Activated CD8-positive, alpha-beta memory T cell treated with anti-CD3 and anti-CD28 coated beads for 4 hours (primary cell): ENCODE results near the gene USP28.
"Not testable (repeated sequence)": the region's sequence is repeated elsewhere in the genome, so short reads cannot be mapped to it uniquely, and the experiment has no call there.

Experiments
- DNase-seq, 2 donors: peaks; one replicate each; pipeline ENCODE4 v3.0.0-alpha.2; 2020; ENCODE audit warnings: low read depth in 2 of 2

USP28 gene

DNA sequence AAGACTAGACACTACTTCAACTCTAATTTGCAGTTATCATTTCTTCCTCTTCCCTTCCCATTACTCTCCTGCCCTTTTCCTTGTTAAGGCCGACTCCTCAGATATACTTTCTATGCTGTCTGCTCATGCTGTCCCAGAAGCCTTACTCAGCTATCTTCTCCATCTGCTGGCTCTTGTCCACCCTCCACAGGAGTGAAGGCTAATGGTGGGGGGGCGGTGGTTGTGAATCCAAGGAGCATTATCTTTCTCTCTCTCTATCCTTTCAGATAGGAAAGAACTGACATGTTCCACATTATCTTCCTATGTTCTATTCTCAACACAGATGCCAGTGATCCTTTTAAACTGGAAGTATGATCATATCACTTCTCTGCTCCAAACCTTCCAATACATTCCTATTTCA, 37.4 kb downstream of the USP28 start:
- no peak for DNase-seq

DNA sequence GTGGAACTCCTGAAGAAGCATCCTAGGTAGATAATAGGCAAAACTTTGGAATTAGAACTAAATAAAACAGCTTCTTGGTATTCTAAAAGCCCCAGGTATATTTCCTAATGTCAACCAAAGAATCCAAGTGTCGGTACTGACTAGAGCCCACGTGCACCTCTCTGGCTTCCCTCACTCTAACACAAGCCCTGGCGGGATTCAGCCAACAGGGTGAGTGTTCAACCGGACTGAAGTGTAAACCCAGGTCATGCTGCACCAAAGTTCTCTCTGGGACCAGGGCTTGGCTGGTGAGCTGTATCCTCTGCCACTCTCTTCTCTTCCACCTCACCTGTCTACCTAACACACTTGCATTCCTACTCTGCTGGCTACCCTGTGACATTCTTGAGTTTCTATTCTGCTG, 40.1 kb downstream of the USP28 start:
- DNase-seq, result no peak

DNA sequence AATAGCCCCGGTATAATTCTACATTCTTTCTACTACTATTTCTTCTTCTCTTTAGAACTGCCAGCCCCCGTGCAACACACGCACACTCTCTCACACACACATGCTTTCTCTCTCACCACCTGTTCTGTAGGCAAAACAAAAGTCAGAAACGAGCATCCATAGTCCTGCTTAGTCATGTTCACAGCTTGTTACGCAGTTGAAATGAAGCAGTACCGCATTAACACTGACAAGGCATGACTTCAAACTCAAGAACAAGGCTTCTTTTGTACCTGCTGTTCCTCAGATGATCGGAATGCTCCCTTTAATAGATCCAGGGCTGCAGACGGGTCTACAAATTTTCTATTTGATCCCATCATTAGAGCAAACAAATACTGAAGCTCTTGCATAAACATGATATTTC, 42.2 kb downstream of the USP28 start:
- no peak for DNase-seq

DNA sequence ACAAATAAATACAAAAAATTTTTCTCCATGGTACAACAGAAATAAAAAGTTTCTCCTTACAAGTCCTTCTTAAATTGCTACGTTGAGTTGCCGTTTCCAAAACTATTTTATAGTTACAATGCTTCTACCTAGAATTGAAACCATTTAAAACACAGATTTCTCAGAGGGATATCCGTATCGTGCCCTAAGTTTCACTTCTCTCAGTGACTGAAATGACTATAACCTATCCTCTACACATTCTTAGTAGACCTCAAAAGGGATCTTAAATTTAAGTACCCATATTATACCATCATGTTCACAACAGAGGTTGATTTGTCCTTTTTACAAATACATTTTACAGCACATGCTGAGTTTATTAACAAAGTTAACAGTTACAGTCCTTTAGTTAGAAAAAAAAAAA, 44.1 kb downstream of the USP28 start:
- DNase-seq, result no peak

DNA sequence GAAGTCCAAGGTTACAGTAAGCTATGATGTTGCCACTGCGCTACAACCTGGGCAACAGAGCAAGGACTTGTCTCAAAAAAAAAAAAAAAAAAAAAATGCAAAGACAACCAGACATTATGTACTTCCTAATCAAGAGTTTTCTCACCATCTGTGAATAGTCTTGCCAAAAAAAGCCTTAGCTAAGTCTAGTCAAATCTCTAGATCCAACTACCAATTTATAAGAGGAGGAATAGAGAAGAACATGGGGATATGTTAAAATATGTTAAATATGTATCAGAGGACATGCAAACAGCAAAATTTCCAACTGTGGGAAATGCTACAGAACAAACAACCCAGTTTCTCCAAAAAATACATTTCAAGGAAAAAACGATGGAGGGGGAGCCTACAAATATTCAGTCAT, 45.6 kb downstream of the USP28 start:
- DNase-seq, result no peak

DNA sequence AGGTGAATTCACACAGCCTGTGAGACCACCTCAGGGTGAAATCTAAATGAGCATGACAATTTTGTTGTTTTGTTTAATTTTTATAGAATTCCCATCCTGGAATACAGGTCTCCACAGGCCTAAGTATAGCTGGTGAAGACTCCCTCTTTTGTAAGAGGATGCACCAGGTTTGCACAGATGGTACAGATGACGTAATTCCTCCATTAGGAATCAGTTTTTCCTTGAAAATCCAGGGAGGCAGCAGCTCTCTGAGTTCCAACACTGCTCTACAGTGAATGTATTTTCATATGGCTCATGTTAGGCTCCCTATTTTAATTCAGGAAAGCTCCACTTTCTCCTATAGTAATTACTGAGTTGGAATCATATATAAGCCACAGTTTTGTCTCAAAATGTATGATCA, 47.2 kb downstream of the USP28 start:
- no peak for DNase-seq

DNA sequence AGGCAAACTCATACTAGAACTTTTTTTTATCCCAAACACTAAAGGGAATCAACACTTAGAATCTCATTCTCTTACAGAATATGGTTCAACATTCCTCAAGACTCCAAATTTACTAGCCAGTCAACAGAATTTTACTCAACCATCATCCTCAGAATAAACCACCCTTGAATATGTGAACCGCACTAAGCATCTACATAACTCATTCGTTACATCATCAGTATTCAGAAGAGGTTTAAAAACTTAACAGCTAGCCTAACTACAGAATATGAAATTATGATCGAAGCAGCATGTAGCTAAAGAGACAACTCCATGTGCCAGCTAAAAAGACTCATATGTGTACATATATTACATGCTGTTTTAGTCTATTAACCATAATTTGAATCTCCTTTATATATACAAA, 47.9 kb downstream of the USP28 start:
- DNase-seq, result no peak

DNA sequence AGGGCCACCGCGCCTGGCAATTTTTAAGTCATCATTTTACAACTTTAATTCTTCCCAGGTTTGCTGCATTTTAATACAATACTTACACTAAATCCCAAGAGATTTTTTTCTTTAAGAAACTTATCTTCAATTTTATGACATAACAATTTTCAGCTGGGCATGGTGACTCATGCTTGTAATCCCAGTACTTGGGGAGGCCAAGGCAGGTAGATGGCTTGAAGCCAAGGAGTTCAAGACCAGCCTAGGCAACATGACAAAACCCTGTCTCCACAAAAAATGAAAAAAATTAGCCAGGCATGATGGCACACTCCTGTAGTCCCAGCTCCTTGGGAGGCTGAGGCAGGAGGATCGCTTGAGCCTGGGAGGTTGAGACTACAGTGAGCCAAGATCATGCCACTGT, 56.9 kb downstream of the USP28 start:
- no peak for DNase-seq

DNA sequence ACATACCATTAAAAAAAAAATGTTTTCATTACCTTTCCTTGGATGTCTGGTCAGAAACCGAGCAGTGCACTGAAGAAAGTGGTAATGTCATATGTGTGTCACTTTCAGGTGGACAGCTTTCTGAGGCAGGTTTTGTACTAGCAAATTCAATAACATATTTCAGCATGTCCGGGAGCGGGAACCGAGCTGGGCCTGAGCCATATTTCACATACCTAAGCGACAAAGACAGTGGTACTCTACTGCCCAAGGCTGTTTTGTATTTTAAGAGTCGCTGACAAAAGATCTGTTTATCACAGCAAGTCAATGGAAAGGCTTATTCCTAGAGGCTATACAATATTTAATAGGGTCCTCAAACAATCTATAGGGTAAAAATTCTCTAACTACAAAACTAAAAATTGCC, 57.7 kb downstream of the USP28 start:
- no peak for DNase-seq

DNA sequence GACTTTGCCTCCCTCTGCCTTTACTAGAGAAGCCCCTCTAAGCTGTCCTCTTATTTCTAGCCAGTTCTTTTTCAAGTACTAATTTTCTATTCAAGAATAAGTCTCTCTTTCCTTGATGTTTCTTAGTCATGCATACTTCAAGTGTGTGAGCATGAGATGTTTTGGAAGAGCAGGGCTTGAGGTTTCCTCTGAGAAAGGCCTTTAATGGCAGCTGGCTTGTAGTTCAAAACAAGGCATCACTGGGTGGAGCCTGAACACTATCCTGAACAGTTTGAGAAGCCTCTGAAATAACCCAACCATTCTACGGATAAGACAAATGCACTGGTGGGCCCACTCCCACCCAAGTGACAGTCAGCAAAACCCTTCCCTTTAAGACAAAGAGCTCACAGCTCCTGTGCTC, 58.2 kb downstream of the USP28 start:
- no peak for DNase-seq

DNA sequence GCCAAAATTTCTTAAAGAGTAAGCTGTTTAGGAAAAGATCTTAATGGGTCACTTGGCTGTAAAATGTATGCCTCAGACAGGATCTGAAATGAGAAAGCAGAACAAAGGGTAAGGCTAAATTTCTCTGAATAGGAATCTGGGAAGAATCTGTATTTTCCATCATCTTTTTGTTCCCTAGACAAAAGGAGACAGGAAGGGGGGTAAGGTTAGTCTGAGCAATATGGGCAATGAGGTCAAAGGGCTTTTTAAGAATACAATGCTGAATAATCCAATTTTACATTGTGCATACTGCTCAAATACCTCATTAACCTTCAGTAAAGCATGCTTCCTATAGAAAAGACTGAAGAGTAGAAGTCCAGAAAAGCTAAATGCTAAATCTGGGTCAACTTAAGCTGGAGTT, 61.2 kb downstream of the USP28 start:
- no peak for DNase-seq

DNA sequence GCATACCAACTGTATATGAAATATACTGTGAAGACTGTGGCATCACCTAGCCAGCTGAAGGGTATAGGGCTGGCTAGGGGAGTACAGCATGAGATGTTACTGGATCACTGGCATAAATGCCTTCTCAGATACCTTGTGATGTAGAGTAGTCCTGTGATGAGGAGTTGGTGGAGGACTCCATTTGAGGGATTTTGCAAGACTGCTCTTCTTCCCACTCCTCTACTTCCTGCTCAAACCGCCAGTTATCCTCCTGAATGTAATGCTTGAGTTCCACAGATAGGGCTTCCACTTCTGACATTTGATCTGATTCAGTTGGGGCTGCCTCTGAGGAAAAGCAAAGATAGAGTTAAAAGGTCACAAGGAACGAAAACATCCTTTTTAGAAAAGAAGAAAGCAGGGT, 66.4 kb downstream of the USP28 start:
- DNase-seq, result no peak

DNA sequence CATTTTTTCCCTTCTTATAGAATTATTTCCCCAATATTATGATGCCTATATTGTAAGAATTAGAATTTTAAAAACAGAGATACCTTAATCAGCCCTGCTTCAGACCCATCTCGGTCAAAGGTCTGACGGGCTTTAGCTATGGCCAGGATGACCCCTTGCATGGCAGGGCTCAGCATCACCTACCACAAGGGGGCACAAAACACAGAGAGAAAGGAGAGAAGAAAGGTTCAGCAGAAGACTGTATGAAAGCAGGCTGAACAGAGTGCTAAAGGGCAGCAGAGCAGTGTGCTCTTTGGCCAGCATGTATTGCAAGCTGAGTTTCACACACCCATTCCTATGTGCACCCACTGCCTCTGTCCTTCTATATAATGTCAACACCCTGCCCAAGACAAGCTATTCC, 69.0 kb downstream of the USP28 start:
- DNase-seq, result no peak

DNA sequence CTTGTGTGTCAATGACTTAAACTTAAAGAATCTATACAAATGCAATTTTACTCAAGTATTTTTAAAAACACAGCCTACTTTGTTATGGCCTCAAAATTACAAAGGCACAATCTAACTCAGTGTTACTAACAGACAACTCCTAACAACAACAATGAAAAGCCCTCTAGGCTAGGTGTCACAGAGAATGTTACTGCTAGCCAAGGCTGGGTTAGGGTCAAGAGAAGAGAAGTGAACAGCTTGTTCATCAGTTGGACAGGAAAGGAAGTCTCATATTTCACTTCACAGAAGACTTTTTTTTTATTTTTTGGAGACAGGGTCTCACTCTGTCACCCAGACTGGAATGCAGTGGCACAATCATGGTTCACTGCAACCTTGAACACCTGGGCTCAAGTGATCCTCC, 69.7 kb downstream of the USP28 start:
- no peak for DNase-seq

DNA sequence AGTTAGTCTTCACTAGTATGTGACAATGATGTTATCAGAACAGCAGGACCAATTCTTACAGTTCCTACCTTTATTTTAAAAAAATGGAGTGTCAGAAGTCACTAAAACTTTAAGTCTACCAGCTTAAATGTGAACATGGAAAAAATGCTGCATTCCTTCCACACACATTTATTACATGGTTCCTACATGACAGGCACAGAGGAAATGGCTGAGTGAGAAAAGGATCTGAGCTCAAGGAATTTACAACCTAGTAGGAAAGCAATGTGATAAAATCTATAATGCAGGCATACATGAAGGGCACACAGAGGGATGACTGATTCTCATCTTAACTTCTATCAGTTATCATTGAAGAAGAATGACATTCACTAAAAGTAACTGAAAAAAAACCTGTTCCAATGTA, 72.8 kb downstream of the USP28 start:
- no peak for DNase-seq

DNA sequence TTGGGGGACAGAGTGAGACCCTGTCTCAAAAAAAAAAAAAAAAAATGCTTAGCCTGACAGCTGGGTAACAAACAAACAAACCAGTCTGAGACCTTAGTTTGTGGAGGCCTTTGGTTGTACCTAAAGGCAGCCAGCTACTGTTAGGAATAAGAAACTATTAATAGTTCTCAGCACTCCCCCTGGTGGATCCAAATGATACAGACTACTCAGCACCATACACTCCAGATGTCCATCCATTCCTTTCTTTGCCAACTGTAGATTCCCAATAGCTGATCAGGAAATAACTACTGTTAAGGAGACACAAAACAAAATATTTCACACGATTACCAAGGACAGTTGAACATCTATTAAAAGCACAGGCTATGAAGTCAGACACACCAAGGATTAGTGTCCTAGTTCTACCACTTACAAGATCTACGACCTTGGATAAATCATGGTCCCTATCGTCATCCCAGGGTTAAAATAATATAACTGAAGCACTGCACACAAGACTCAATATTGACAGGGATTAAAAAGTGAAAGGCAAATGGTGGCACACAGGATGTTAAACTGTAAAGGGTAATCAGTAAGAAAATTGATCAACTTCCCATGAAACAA, 78.6 kb downstream of the USP28 start:
- DNase-seq, result no peak

DNA sequence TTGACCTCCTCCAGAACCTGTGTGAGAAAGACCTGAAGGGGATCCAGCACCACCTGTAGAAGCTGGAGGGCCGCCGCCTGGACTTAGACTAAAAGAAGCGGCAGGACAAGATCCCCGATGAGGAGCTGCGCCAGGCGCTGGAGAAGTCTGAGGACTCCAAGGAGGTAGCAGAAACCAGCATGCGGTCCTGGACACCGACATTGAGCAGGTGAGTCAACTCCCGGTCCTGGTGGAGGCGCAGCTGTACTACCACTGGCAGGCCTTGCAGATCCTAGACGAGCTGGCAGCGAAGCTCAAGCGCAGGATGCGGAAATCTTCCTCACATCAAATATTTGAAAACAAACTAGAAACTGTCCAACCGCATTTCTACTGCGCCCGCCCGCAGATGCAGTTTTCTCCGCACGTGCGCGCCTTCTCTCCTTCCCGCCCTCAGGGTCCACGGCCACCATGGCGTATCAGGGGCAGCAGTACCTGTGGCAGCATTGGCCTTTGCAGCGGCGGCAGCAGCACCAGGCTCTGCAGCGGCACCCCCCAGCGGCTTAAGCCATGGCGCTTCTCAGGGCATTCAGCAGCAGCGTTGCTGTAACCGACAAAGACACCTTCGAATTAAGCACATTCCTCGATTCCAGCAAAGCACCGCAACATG, 85.6 kb downstream of the USP28 start:
- no peak for DNase-seq

DNA sequence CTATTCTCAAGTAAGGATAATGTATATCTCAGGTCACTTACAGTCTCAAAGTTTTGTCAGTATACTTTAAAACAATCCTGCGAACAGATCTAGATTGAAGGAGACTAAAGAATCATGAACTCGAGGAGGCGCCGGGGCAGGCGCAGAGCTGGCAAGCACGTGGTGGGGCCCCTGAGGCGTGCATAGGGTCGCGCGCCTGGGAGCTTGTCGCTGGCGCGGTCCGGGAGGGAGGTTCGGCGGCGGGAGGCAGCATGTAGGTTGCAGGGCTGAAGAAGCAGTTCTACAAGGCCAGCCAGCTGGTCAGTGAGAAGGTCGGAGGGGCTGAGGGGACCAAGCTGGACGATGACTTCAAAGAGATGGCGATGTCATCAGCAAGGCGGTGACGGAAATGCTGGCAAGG, 86.4 kb downstream of the USP28 start:
- DNase-seq, result not testable (repeated sequence)

DNA sequence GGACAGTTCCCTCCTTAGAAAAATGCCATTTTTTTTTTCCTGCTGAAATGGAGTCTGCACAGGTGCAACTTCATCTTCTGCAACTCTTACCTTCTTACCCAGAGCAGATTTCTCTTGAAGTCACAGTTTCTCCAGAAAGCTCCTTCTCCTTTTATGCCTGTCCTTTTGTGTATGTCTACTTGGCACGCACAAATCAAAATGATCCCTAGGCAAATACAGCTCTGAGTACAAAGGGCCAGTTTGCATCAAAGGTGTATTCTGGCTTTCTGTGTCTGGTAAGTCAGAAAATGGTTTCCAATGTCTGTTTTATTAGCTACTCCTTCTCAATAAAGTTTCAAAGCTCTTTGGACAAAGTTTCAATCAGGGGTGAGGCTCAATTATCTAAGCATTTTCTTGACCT, 93.2 kb downstream of the USP28 start:
- DNase-seq, result no peak

DNA sequence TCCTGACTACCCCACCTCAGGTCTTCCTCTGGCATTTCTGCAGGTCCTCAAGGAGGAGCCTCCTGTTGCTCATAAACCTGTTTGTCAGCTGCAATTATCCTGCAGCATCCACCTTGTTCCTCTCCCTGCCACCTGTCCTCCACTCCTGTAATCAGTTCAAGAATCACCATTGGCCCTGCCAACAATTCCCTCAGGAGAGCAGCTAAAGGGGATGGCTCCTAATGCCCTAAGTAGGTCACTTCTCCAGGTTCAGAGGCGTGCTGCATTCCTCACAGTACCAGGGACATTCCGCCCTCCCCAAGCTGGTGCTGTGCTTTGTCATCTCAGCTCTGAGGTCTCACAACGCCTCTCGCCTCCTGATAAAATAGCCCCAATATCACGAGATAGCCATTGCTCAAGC, 93.7 kb downstream of the USP28 start:
- no peak for DNase-seq

DNA sequence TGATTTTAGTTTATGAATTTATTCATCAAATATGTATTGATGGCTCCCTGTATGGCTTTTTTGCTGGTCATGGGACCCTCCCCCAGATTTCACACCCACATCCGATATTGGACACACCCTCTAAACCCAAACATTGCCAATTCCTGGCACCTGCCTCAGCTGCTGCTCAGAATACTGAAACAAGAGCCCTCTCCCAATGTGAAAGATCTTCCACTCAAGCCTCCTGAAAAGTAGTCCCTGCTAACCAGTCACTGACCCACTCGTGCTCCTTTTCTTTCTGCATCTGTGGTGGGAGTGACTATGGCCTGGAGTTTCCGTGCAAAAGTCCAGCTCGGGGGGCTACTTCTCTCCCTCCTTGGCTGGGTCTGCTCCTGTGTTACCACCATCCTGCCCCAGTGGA, 95.9 kb downstream of the USP28 start, which contains the start of gene CLDN25:
Gene CLDN25 (plus strand): TSS at position 301 of the 400 bp plus-strand sequence. CDS start 0 bp downstream, at position 301.
- DNase-seq, result no peak

DNA sequence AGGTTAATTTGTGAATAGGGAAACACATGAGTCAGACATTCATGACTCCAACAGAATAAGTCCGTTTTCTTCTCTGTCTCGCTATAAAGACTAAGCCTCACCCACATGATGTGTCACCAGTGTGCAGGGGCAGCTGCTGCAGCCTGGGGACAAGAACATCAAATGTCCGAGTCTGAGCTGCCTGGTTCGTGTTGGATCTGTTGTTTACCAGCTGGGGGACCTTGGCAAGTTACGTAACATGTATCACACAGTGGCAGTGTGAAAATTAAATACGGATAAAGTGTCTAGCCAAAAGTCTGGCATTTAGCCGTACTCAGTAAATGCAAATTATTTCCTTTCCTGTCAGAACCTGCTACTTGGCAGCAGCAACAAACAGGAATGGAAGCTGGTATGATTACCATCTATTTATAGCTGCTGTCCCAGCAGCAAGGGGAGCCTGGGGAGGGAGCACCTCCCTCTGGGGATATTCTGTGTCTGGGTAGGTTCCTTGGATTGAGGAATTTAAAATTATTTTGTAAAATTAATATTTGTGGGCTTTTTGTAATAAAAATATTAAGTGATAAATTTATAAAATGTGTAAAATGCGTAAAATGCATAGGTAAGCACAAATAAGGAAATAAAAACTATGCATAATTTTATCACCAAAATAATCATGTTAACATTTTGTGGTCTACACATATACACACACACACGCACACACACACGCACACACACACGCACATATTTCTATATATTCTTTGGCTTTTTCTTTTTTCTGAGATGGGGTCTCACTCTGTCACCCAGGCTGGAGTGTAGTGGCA, 97.1 kb downstream of the USP28 start:
- no peak for DNase-seq

DNA sequence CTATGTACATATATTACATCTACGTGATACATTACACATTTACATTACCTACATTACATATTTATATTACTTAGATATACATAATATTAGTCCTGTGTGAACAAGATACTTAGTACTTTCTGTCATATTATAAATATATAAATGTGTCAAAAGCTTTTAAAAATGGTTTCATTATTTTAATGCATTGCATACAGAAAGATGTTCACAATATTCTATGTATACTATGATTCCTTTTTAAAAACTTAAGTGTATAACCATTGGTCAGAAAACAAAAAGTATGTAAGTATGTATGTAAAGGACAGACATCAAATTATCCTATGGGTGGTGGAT, 101.2 kb downstream of the USP28 start:
- no peak for DNase-seq
